HG02870 (cell line): ENCODE results near the gene LAPTM5.

Experiments used
- ATAC-seq: cut with Tn5 transposase; IDR thresholded peaks from one replicate; pipeline ENCODE4 v1.9.1; 2021; ENCODE audit warnings: mild to moderate bottlenecking, moderate library complexity; ENCODE audit not compliant: unreplicated experiment

LAPTM5 gene

GRCh38 chr1:30745156-30745833 lies 12.3 kb downstream of the LAPTM5 start:
- no peak for ATAC-seq

- ATAC-seq, result no peak
Measured at GRCh38 chr1:30744060-30744756, 13.4 kb downstream of the LAPTM5 start.

GRCh38 chr1:30743584-30744059 lies 14.0 kb downstream of the LAPTM5 start:
- no peak for ATAC-seq

GRCh38 chr1:30742963-30743559 lies 14.5 kb downstream of the LAPTM5 start:
- no peak for ATAC-seq

GRCh38 chr1:30742300-30742962 lies 15.1 kb downstream of the LAPTM5 start:
- no peak for ATAC-seq

- ATAC-seq, result no peak
Measured at GRCh38 chr1:30741239-30741894, 16.2 kb downstream of the LAPTM5 start.

- no peak for ATAC-seq
Measured at GRCh38 chr1:30740251-30741238, 17.0 kb downstream of the LAPTM5 start.

GRCh38 chr1:30739601-30740000 lies 18.0 kb downstream of the LAPTM5 start:
- ATAC-seq, result no peak

- ATAC-seq, result no peak
Measured at GRCh38 chr1:30738715-30739559, 18.6 kb downstream of the LAPTM5 start.

- ATAC-seq, result no peak
Measured at GRCh38 chr1:30738040-30738714, 19.4 kb downstream of the LAPTM5 start.

- ATAC-seq, result no peak
Measured at GRCh38 chr1:30737357-30738039, 20.1 kb downstream of the LAPTM5 start.

- ATAC-seq, result no peak
Measured at GRCh38 chr1:30735668-30736498, 21.7 kb downstream of the LAPTM5 start.

- ATAC-seq, result no peak
Measured at GRCh38 chr1:30735124-30735523, 22.4 kb downstream of the LAPTM5 start.

GRCh38 chr1:30734580-30734979 lies 23.0 kb downstream of the LAPTM5 start:
- no peak for ATAC-seq

GRCh38 chr1:30734106-30734505 lies 23.5 kb downstream of the LAPTM5 start:
- ATAC-seq, result no peak

- ATAC-seq, result no peak
Measured at GRCh38 chr1:30733493-30733892, 24.1 kb downstream of the LAPTM5 start.
